ENCODE results near the gene NAGPA. TPM values are rescaled to one million over a fixed set of nuclear protein-coding genes. Genes with fewer than 3 reads are reported as not detected.

The NAGPA gene
- total and polyA plus RNA-seq, 2 of the 13 experiments (the other 11 are each of a cell fraction or from before 2014, with no cell fraction given), result 27.1 to 60.3 TPM

DNA sequence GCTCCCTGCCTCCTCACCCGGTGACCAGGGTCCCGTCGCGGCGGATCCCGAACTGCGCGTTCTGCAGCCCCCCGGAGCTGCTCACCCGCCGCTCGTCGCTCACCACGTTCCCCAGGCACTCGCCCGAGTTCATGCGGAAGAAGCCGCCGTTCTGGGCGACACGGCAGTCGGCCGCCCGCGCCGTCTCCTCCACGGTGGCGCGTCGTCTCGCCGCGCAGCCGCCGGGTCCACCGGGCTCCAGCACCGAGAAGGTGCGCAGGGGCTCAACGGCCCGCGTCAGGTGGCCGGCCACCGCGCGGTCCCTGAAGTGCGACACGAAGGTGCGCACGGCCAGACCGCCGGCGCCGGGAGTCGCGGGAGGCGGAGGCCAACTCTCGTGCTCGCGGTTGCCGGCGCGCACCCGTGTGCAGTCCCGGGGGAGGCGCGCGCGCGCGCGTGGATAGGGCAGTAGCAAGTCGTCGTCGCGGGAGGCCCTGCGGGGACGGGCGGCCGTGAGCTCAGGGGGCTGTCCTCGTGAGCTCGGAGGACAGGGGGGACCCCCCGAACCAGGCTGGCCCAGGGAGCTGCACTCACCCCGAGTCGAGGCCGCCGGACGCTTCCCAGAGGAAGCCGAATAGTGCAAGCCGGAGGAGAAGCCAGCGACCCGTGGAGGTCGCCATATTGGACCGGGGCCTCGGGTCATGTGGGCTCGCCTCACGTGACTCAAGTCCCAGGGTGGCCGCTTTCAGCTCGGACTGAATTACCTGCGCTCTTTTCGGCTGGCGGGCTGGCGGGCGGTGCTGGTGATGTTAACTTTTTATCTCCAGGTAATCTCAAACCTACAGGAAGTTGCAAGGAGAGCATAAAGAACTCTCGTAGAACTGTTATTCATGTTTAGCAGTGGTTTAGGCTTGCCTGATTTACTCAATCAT lies at the start of gene NAGPA (continued):
- no peak for TF ChIP-seq ESRRA (CRISPR knock-in tag; IDR thresholded peaks at IDR 0.05; ENCODE audit: low read depth)
- TF ChIP-seq, protein P1, sequence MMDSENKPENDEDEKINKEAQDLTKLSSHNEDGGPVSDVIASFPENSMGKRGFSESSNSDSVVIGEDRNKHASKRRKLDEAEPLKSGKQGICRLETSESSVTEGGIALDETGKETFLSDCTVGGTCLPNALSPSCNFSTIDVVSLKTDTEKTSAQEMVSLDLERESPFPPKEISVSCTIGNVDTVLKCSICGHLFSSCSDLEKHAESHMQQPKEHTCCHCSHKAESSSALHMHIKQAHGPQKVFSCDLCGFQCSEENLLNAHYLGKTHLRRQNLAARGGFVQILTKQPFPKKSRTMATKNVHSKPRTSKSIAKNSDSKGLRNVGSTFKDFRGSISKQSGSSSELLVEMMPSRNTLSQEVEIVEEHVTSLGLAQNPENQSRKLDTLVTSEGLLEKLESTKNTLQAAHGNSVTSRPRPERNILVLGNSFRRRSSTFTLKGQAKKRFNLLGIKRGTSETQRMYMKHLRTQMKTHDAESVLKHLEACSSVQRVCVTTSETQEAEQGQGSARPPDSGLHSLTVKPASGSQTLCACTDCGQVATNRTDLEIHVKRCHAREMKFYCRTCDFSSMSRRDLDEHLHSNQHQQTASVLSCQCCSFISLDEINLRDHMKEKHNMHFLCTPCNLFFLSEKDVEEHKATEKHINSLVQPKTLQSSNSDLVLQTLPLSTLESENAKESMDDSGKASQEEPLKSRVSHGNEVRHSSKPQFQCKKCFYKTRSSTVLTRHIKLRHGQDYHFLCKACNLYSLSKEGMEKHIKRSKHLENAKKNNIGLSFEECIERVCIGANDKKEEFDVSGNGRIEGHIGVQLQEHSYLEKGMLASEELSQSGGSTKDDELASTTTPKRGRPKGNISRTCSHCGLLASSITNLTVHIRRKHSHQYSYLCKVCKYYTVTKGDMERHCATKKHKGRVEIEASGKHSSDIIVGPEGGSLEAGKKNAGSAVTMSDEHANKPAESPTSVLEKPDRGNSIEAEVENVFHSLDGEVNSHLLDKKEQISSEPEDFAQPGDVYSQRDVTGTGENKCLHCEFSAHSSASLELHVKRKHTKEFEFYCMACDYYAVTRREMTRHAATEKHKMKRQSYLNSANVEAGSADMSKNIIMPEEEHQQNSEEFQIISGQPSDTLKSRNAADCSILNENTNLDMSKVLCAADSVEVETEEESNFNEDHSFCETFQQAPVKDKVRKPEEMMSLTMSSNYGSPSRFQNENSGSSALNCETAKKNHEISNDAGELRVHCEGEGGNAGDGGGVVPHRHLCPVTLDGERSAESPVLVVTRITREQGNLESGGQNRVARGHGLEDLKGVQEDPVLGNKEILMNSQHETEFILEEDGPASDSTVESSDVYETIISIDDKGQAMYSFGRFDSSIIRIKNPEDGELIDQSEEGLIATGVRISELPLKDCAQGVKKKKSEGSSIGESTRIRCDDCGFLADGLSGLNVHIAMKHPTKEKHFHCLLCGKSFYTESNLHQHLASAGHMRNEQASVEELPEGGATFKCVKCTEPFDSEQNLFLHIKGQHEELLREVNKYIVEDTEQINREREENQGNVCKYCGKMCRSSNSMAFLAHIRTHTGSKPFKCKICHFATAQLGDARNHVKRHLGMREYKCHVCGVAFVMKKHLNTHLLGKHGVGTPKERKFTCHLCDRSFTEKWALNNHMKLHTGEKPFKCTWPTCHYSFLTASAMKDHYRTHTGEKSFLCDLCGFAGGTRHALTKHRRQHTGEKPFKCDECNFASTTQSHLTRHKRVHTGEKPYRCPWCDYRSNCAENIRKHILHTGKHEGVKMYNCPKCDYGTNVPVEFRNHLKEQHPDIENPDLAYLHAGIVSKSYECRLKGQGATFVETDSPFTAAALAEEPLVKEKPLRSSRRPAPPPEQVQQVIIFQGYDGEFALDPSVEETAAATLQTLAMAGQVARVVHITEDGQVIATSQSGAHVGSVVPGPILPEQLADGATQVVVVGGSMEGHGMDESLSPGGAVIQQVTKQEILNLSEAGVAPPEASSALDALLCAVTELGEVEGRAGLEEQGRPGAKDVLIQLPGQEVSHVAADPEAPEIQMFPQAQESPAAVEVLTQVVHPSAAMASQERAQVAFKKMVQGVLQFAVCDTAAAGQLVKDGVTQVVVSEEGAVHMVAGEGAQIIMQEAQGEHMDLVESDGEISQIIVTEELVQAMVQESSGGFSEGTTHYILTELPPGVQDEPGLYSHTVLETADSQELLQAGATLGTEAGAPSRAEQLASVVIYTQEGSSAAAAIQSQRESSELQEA (CRISPR knock-in tag; IDR thresholded peaks at IDR 0.05; ENCODE audit: not compliant biosample characterization), result peak; percentile 77
- peak; percentile 74 for TF ChIP-seq ATF7-NPFF (CRISPR knock-in tag; IDR thresholded peaks at IDR 0.05; ENCODE audit: low read depth)
- TF ChIP-seq, protein P2, sequence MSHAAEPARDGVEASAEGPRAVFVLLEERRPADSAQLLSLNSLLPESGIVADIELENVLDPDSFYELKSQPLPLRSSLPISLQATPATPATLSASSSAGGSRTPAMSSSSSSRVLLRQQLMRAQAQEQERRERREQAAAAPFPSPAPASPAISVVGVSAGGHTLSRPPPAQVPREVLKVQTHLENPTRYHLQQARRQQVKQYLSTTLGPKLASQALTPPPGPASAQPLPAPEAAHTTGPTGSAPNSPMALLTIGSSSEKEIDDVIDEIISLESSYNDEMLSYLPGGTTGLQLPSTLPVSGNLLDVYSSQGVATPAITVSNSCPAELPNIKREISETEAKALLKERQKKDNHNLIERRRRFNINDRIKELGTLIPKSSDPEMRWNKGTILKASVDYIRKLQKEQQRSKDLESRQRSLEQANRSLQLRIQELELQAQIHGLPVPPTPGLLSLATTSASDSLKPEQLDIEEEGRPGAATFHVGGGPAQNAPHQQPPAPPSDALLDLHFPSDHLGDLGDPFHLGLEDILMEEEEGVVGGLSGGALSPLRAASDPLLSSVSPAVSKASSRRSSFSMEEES (CRISPR knock-in tag; IDR thresholded peaks at IDR 0.05), result peak; percentile 97
- TF ChIP-seq HMG20A (CRISPR knock-in tag; IDR thresholded peaks at IDR 0.05; ENCODE audit: borderline replicate concordance), result no peak; the same call in 1 of the 2 replicates
- TF ChIP-seq, protein P3, sequence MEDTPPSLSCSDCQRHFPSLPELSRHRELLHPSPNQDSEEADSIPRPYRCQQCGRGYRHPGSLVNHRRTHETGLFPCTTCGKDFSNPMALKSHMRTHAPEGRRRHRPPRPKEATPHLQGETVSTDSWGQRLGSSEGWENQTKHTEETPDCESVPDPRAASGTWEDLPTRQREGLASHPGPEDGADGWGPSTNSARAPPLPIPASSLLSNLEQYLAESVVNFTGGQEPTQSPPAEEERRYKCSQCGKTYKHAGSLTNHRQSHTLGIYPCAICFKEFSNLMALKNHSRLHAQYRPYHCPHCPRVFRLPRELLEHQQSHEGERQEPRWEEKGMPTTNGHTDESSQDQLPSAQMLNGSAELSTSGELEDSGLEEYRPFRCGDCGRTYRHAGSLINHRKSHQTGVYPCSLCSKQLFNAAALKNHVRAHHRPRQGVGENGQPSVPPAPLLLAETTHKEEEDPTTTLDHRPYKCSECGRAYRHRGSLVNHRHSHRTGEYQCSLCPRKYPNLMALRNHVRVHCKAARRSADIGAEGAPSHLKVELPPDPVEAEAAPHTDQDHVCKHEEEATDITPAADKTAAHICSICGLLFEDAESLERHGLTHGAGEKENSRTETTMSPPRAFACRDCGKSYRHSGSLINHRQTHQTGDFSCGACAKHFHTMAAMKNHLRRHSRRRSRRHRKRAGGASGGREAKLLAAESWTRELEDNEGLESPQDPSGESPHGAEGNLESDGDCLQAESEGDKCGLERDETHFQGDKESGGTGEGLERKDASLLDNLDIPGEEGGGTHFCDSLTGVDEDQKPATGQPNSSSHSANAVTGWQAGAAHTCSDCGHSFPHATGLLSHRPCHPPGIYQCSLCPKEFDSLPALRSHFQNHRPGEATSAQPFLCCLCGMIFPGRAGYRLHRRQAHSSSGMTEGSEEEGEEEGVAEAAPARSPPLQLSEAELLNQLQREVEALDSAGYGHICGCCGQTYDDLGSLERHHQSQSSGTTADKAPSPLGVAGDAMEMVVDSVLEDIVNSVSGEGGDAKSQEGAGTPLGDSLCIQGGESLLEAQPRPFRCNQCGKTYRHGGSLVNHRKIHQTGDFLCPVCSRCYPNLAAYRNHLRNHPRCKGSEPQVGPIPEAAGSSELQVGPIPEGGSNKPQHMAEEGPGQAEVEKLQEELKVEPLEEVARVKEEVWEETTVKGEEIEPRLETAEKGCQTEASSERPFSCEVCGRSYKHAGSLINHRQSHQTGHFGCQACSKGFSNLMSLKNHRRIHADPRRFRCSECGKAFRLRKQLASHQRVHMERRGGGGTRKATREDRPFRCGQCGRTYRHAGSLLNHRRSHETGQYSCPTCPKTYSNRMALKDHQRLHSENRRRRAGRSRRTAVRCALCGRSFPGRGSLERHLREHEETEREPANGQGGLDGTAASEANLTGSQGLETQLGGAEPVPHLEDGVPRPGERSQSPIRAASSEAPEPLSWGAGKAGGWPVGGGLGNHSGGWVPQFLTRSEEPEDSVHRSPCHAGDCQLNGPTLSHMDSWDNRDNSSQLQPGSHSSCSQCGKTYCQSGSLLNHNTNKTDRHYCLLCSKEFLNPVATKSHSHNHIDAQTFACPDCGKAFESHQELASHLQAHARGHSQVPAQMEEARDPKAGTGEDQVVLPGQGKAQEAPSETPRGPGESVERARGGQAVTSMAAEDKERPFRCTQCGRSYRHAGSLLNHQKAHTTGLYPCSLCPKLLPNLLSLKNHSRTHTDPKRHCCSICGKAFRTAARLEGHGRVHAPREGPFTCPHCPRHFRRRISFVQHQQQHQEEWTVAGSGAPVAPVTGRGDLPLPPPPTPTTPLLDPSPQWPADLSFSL (CRISPR knock-in tag; IDR thresholded peaks at IDR 0.05), result 0 out of 2 replicates have a peak, but pooled peaks have one; percentile 36
- TF ChIP-seq KLF6 (CRISPR knock-in tag; IDR thresholded peaks at IDR 0.05), result peak; percentile 95; the same call in 1 of the 2 replicates
- peak; percentile 46; the same call in 1 of the 2 replicates for TF ChIP-seq KLF13 (CRISPR knock-in tag; IDR thresholded peaks at IDR 0.05)
- peak; percentile 85 for TF ChIP-seq ZNF331 (CRISPR knock-in tag; IDR thresholded peaks at IDR 0.05)
- TF ChIP-seq HHEX (CRISPR knock-in tag; IDR thresholded peaks at IDR 0.05), result no peak; the same call in 1 of the 2 replicates
- peak; percentile 84 for TF ChIP-seq ZNF839 (CRISPR knock-in tag; IDR thresholded peaks at IDR 0.05; ENCODE audit: borderline replicate concordance)
- peak; percentile 87 for TF ChIP-seq RXRA (CRISPR knock-in tag; IDR thresholded peaks at IDR 0.05)

Measured in HepG2 (cell line).